ENCODE data around the gene NSUN6.

NSUN6 gene

GRCh38 chr10:18549105-18549504 is 102.3 kb downstream of the NSUN6 start:
- H3K9me3 ChIP-seq (ENCODE audit: low read depth, low read length): no peaks in the 10 kb centered on the region
- H3K9ac ChIP-seq (ENCODE audit: insufficient read length): no peak overlapping the region
- no peak for DNase-seq (ENCODE audit: low read depth, low spot score)

GRCh38 chr10:18545621-18546305 is 105.6 kb downstream of the NSUN6 start:
- Histone ChIP-seq H3K27ac (no peak overlapping the region), H3K36me3 (ENCODE audit: insufficient read depth, low read length) (peaks cover 6% of the 10 kb centered on the region; the same call in 1 of the 2 replicates), H3K9me3 (ENCODE audit: low read depth, low read length) (no peaks in the 10 kb centered on the region), H3K4me3 (no peak overlapping the region), H3K9ac (ENCODE audit: insufficient read length) (no peak overlapping the region)
- TF ChIP-seq POLR2AphosphoS5 (IDR thresholded peaks at IDR 0.05; ENCODE audit: borderline replicate concordance, low read depth, low read length) (no peak), FOXP2 (optimal IDR thresholded peaks at IDR 0.05; ENCODE audit: control extremely low read depth, extremely low read length, insufficient read depth) (no peak), EZH2 (IDR thresholded peaks at IDR 0.05) (no peak)
- no peak for DNase-seq (ENCODE audit: low read depth, low spot score)

More at GRCh38 chr10:18549105-18549504, 102.3 kb downstream of the NSUN6 start:
- no peaks in the 10 kb centered on the region; the same call in 1 of the 2 replicates for H3K36me3 ChIP-seq (ENCODE audit: insufficient read depth, low read length)
- no peak for TF ChIP-seq EZH2 (IDR thresholded peaks at IDR 0.05)
- no peak for TF ChIP-seq POLR2AphosphoS5 (IDR thresholded peaks at IDR 0.05; ENCODE audit: borderline replicate concordance, low read depth, low read length)
- no peak for TF ChIP-seq FOXP2 (optimal IDR thresholded peaks at IDR 0.05; ENCODE audit: control extremely low read depth, extremely low read length, insufficient read depth)
- no peak overlapping the region for H3K27ac ChIP-seq
- no peak overlapping the region for H3K4me3 ChIP-seq

GRCh38 chr10:18542832-18543231 is 108.6 kb downstream of the NSUN6 start:
- Histone ChIP-seq H3K36me3 (ENCODE audit: insufficient read depth, low read length) (peaks cover 21% of the 10 kb centered on the region; the same call in 1 of the 2 replicates), H3K9ac (ENCODE audit: insufficient read length) (no peak overlapping the region), H3K27ac (no peak overlapping the region), H3K4me3 (no peak overlapping the region), H3K9me3 (ENCODE audit: low read depth, low read length) (no peaks in the 10 kb centered on the region)
- DNase-seq (ENCODE audit: low read depth, low spot score): no peak
- no peak for TF ChIP-seq FOXP2 (optimal IDR thresholded peaks at IDR 0.05; ENCODE audit: control extremely low read depth, extremely low read length, insufficient read depth)
- no peak for TF ChIP-seq EZH2 (IDR thresholded peaks at IDR 0.05)
- TF ChIP-seq POLR2AphosphoS5 (IDR thresholded peaks at IDR 0.05; ENCODE audit: borderline replicate concordance, low read depth, low read length): no peak

- Histone ChIP-seq H3K9me3 (ENCODE audit: low read depth, low read length) (no peaks in the 10 kb centered on the region), H3K36me3 (ENCODE audit: insufficient read depth, low read length) (peaks cover 25% of the 10 kb centered on the region; the same call in 1 of the 2 replicates), H3K9ac (ENCODE audit: insufficient read length) (no peak overlapping the region), H3K4me3 (no peak overlapping the region), H3K27ac (no peak overlapping the region)
- no peak for DNase-seq (ENCODE audit: low read depth, low spot score)
- TF ChIP-seq POLR2AphosphoS5 (IDR thresholded peaks at IDR 0.05; ENCODE audit: borderline replicate concordance, low read depth, low read length) (no peak), EZH2 (IDR thresholded peaks at IDR 0.05) (no peak), FOXP2 (optimal IDR thresholded peaks at IDR 0.05; ENCODE audit: control extremely low read depth, extremely low read length, insufficient read depth) (no peak)
Observed at GRCh38 chr10:18540195-18540594, 111.2 kb downstream of the NSUN6 start.

- Histone ChIP-seq H3K9me3 (ENCODE audit: low read depth, low read length) (no peaks in the 10 kb centered on the region), H3K36me3 (ENCODE audit: insufficient read depth, low read length) (peaks cover 33% of the 10 kb centered on the region; the same call in 1 of the 2 replicates), H3K9ac (ENCODE audit: insufficient read length) (no peak overlapping the region), H3K27ac (no peak overlapping the region), H3K4me3 (no peak overlapping the region)
- TF ChIP-seq POLR2AphosphoS5 (IDR thresholded peaks at IDR 0.05; ENCODE audit: borderline replicate concordance, low read depth, low read length) (no peak), EZH2 (IDR thresholded peaks at IDR 0.05) (no peak), FOXP2 (optimal IDR thresholded peaks at IDR 0.05; ENCODE audit: control extremely low read depth, extremely low read length, insufficient read depth) (no peak)
- no peak for DNase-seq (ENCODE audit: low read depth, low spot score)
Observed at GRCh38 chr10:18539335-18539734, 112.1 kb downstream of the NSUN6 start.

- Histone ChIP-seq H3K9ac (ENCODE audit: insufficient read length) (no peak overlapping the region), H3K36me3 (ENCODE audit: insufficient read depth, low read length) (peaks cover 25% of the 10 kb centered on the region; the same call in 1 of the 2 replicates), H3K27ac (no peak overlapping the region), H3K4me3 (no peak overlapping the region), H3K9me3 (ENCODE audit: low read depth, low read length) (no peaks in the 10 kb centered on the region)
- DNase-seq (ENCODE audit: low read depth, low spot score): no peak
- TF ChIP-seq FOXP2 (optimal IDR thresholded peaks at IDR 0.05; ENCODE audit: control extremely low read depth, extremely low read length, insufficient read depth) (no peak), EZH2 (IDR thresholded peaks at IDR 0.05) (no peak), POLR2AphosphoS5 (IDR thresholded peaks at IDR 0.05; ENCODE audit: borderline replicate concordance, low read depth, low read length) (no peak)
Observed at GRCh38 chr10:18533896-18534295, 117.5 kb downstream of the NSUN6 start.

- no peaks in the 10 kb centered on the region for H3K9me3 ChIP-seq (ENCODE audit: low read depth, low read length)
Observed at GRCh38 chr10:18532881-18533535, 118.4 kb downstream of the NSUN6 start.

GRCh38 chr10:18528292-18528691 is 123.1 kb downstream of the NSUN6 start:
- Histone ChIP-seq H3K4me3 (no peak overlapping the region), H3K27ac (no peak overlapping the region), H3K36me3 (ENCODE audit: insufficient read depth, low read length) (peaks cover 12% of the 10 kb centered on the region; the same call in 1 of the 2 replicates), H3K9ac (ENCODE audit: insufficient read length) (no peak overlapping the region), H3K9me3 (ENCODE audit: low read depth, low read length) (no peaks in the 10 kb centered on the region)
- no peak for DNase-seq (ENCODE audit: low read depth, low spot score)
- no peak for TF ChIP-seq POLR2AphosphoS5 (IDR thresholded peaks at IDR 0.05; ENCODE audit: borderline replicate concordance, low read depth, low read length)
- no peak for TF ChIP-seq FOXP2 (optimal IDR thresholded peaks at IDR 0.05; ENCODE audit: control extremely low read depth, extremely low read length, insufficient read depth)
- no peak for TF ChIP-seq EZH2 (IDR thresholded peaks at IDR 0.05)

More at GRCh38 chr10:18532881-18533535, 118.4 kb downstream of the NSUN6 start:
- H3K27ac ChIP-seq: no peak overlapping the region
- no peak overlapping the region for H3K9ac ChIP-seq (ENCODE audit: insufficient read length)
- DNase-seq (ENCODE audit: low read depth, low spot score): no peak
- H3K36me3 ChIP-seq (ENCODE audit: insufficient read depth, low read length): peaks cover 27% of the 10 kb centered on the region; the same call in 1 of the 2 replicates
- TF ChIP-seq EZH2 (IDR thresholded peaks at IDR 0.05) (no peak), POLR2AphosphoS5 (IDR thresholded peaks at IDR 0.05; ENCODE audit: borderline replicate concordance, low read depth, low read length) (no peak), FOXP2 (optimal IDR thresholded peaks at IDR 0.05; ENCODE audit: control extremely low read depth, extremely low read length, insufficient read depth) (no peak)
- H3K4me3 ChIP-seq: no peak overlapping the region
